ENCODE measurements around the gene IPO13.

Gene IPO13

GRCh38 chr1:43914576-43915525, 31.9 kb upstream of the IPO13 start:
- no peaks in the 10 kb centered on the region for H3K9me3 Mint-ChIP-seq
- no peak overlapping the region for H3K27ac Mint-ChIP-seq
- no peak overlapping the region for H3K4me3 Mint-ChIP-seq
- DNase-seq (no peak), ATAC-seq (no peak)
- H3K27me3 Mint-ChIP-seq: no peaks in the 10 kb centered on the region
- peaks cover 7% of the 10 kb centered on the region for H3K4me1 Mint-ChIP-seq

DNA sequence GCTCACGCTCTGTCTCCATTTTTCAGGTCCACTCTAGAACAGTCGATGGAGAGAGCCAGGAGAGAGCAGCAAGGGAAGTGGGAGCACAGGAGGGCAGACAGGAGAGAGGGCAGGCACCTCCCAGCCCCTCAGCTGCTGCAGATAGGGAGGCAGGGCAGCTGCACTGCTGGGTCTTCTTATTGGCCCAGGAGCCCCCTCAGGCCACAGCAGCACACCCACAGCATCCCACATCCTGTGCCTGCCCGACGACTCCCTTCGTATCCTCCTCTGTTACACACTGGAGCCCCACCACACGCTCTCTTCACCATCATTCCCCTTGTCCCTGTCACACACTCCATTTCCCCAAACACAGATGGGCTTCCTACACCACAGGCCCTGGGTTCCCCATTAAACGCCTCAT, 26.8 kb upstream of the IPO13 start:
- no peak overlapping the region for H3K4me3 Mint-ChIP-seq
- no peak overlapping the region for H3K27ac Mint-ChIP-seq
- H3K27me3 Mint-ChIP-seq: no peaks in the 10 kb centered on the region
- DNase-seq: no peak
- ATAC-seq: no peak
- peaks cover 13% of the 10 kb centered on the region for H3K4me1 Mint-ChIP-seq
- no peaks in the 10 kb centered on the region for H3K9me3 Mint-ChIP-seq

- Mint-ChIP-seq H3K9me3 (no peaks in the 10 kb centered on the region), H3K4me3 (no peak overlapping the region), H3K27me3 (no peaks in the 10 kb centered on the region), H3K27ac (peak overlapping the region in 1 of 2 donors; percentile 1), H3K4me1 (peaks cover 13% of the 10 kb centered on the region)
- DNase-seq: no peak
- no peak for ATAC-seq
These were observed 25.7 kb upstream of the IPO13 start for GRCh38 chr1:43921022-43921421.

DNA sequence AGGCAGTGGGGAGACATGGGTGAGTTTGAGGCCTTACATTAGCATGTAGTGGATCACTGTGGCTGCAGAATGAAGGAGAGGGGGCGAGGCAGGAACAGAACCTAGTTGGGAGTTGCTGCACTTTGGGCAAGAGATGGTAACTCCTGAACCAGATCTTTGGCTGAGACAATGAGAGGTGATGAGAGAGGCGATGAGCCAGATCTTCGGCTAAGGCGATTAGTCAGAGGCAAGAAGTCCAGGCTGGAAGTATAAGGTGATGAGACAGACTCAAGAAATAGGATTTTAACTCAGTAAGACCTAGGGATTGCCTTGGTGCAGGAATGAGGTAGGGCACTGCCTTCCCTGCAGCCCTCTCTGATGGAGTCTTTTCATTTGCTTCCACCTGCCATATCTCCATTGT, 22.2 kb upstream of the IPO13 start:
- DNase-seq (no peak), ATAC-seq (no peak)
- Mint-ChIP-seq H3K27me3 (no peaks in the 10 kb centered on the region), H3K4me1 (peaks cover 12% of the 10 kb centered on the region), H3K9me3 (no peaks in the 10 kb centered on the region), H3K4me3 (no peak overlapping the region), H3K27ac (no peak overlapping the region)

GRCh38 chr1:43925846-43926245, 20.9 kb upstream of the IPO13 start:
- Mint-ChIP-seq H3K27me3 (no peaks in the 10 kb centered on the region), H3K4me3 (no peak overlapping the region), H3K27ac (no peak overlapping the region), H3K4me1 (peaks cover 7% of the 10 kb centered on the region), H3K9me3 (no peaks in the 10 kb centered on the region)
- ATAC-seq (no peak), DNase-seq (no peak)

DNA sequence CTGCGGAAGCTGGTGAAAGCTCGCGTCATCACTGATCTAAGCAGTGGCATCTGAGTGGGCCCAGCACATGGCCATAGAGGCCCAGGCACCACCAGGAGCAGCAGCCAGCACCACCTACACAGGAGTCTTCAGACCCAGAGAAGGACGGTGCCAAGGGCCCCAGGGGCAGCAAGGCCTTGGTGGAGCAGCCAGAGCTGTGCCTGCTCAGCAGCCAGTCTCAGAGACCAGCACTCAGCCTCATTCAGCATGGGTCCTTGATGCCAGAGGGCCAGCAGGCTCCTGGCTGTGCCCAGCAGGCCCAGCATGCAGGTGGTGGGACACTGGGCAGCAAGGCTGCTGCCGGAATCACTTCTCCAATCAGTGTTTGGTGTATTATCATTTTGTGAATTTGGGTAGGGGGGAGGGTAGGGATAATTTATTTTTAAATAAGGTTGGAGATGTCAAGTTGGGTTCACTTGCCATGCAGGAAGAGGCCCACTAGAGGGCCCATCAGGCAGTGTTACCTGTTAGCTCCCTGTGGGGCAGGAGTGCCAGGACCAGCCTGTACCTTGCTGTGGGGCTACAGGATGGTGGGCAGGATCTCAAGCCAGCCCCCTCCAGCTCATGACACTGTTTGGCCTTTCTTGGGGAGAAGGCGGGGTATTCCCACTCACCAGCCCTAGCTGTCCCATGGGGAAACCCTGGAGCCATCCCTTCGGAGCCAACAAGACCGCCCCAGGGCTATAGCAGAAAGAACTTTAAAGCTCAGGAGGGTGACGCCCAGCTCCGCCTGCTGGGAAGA, 16.4 kb upstream of the IPO13 start:
- H3K27ac Mint-ChIP-seq: no peak overlapping the region
- H3K27me3 Mint-ChIP-seq: peaks cover 33% of the 10 kb centered on the region
- DNase-seq (peak in 1 of 2 donors; percentile 18), ATAC-seq (peak; percentile 39)
- peaks cover 29% of the 10 kb centered on the region for H3K4me1 Mint-ChIP-seq
- no peak overlapping the region for H3K4me3 Mint-ChIP-seq
- H3K9me3 Mint-ChIP-seq: no peaks in the 10 kb centered on the region

GRCh38 chr1:43930949-43931275, 15.8 kb upstream of the IPO13 start:
- Mint-ChIP-seq H3K4me3 (no peak overlapping the region), H3K27me3 (peaks cover 38% of the 10 kb centered on the region), H3K27ac (no peak overlapping the region), H3K9me3 (no peaks in the 10 kb centered on the region), H3K4me1 (peaks cover 34% of the 10 kb centered on the region)
- no peak for ATAC-seq
- no peak for DNase-seq

- peaks cover 39% of the 10 kb centered on the region for H3K4me1 Mint-ChIP-seq
These were observed 14.8 kb upstream of the IPO13 start for GRCh38 chr1:43931711-43932660.

DNA sequence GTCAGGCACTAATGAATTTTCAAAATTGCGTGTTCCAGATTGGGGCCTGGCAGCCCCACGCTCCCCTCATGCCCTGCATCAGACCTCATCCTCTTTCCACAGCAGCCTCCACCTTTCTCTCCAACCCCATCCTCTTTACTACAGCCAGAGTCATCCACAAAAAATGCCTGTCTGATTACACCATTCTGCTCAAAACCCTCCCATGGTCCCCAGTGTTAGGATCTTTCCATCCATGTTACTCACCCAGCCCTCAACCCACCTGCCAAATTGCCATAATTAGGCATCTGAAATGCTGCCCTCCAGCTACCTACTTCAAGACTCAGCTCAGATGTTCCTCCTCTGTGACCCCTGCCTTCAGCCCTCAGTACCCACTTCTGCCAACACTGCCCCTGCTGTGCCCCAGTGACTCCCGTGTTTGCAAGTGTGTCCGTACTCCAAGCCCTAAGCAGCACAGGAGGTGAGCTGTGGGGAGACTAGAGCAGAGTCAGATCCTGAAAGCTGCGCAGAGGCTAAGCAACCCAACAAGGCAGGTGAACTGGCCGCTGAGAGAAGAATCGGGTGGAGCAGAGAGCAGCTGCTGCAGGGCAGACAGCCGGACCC, 13.9 kb upstream of the IPO13 start:
- Mint-ChIP-seq H3K4me1 (peaks cover 39% of the 10 kb centered on the region), H3K27me3 (peaks cover 45% of the 10 kb centered on the region), H3K4me3 (peak overlapping the region in 1 of 2 donors; percentile 81), H3K9me3 (no peaks in the 10 kb centered on the region), H3K27ac (peak overlapping the region in 1 of 2 donors; percentile 1)
- ATAC-seq: no peak
- peak in 1 of 2 donors; percentile 7 for DNase-seq

More at GRCh38 chr1:43931711-43932660, 14.8 kb upstream of the IPO13 start:
- no peak for ATAC-seq
- Mint-ChIP-seq H3K27me3 (peaks cover 45% of the 10 kb centered on the region), H3K4me3 (no peak overlapping the region), H3K27ac (no peak overlapping the region), H3K9me3 (no peaks in the 10 kb centered on the region)
- no peak for DNase-seq

DNA sequence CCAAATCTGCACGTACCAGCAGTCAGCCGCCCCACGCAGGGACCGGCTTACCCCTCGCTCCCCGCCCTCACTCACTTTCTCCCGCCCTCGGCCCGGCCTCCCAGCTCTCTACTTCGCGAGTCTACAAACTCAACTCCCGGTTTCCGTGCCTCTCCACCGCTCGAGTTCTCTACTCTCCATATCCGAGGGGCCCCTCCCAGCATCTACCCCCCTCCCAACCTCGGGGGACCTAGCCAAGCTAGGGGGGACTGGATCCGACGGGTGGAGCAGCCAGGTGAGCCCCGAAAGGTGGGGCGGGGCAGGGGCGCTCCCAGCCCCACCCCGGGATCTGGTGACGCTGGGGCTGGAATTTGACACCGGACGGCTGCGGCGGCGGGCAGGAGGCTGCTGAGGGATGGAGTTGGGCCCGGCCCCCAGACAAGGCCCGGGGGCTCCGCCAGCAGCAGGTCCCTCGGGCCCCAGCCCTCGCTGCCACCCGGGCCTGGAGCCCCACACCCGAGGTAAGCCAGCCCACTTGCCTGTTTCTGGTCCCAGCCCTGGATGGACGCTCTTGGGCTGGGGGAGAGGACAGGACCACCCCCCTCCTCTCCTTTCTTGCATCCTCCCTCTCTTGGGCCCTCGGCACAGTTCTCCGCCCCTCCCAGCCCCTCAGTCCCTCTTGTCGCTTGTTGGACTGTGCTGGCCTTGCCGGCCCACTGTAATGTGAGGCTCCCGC, 13.2 kb upstream of the IPO13 start, which contains the start of gene ARTN:
Gene ARTN (plus strand): TSS at position 416 of the 715 bp plus-strand sequence. CDS start 1,856 bp downstream, outside the sequence.
- no peaks in the 10 kb centered on the region for H3K9me3 Mint-ChIP-seq
- ATAC-seq: no peak
- peak within 1 kb of the TSS; percentile 24 to 43 for H3K27ac Mint-ChIP-seq
- peaks cover 45% of the 10 kb centered on the region for H3K27me3 Mint-ChIP-seq
- peak within 1 kb of the TSS; percentile 53 to 81 for H3K4me3 Mint-ChIP-seq
- DNase-seq: peak in 1 of 2 donors; percentile 12
- H3K4me1 Mint-ChIP-seq: peaks cover 39% of the 10 kb centered on the region

- Mint-ChIP-seq H3K27me3 (peaks cover 45% of the 10 kb centered on the region), H3K27ac (peak overlapping the region; percentile 24 to 43), H3K9me3 (no peaks in the 10 kb centered on the region), H3K4me1 (peaks cover 38% of the 10 kb centered on the region), H3K4me3 (peak overlapping the region; percentile 53 to 81)
- ATAC-seq (peak; percentile 67), DNase-seq (peak; percentile 64 to 65)
These were observed 12.4 kb upstream of the IPO13 start for GRCh38 chr1:43934101-43934985.

GRCh38 chr1:43934986-43935324, 11.8 kb upstream of the IPO13 start:
- peaks cover 45% of the 10 kb centered on the region for H3K27me3 Mint-ChIP-seq
- DNase-seq (no peak), ATAC-seq (no peak)
- peak overlapping the region in 1 of 2 donors; percentile 36 for H3K27ac Mint-ChIP-seq
- H3K9me3 Mint-ChIP-seq: no peaks in the 10 kb centered on the region
- H3K4me3 Mint-ChIP-seq: peak overlapping the region in 1 of 2 donors; percentile 81
- H3K4me1 Mint-ChIP-seq: peaks cover 32% of the 10 kb centered on the region

DNA sequence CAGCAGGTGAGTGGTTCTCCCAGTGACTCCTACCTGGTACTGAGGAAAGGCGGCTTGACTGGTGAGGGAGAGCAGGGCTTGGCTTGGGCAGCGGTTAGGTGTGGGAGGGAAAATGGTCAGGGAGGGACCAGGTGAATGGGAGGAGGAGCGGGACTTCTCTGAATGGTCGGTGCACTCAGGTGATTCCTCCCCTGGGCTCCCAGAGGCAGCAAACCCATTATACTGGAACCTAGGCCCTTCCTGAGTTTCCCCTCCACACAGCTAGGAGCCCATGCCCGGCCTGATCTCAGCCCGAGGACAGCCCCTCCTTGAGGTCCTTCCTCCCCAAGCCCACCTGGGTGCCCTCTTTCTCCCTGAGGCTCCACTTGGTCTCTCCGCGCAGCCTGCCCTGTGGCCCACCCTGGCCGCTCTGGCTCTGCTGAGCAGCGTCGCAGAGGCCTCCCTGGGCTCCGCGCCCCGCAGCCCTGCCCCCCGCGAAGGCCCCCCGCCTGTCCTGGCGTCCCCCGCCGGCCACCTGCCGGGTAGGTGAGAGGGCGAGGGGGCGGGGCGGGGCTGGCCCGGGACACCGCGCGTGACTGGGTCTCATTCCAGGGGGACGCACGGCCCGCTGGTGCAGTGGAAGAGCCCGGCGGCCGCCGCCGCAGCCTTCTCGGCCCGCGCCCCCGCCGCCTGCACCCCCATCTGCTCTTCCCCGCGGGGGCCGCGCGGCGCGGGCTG, 10.9 kb upstream of the IPO13 start:
- no peak for DNase-seq
- Mint-ChIP-seq H3K27ac (peak overlapping the region in 1 of 2 donors; percentile 64), H3K4me1 (peaks cover 32% of the 10 kb centered on the region), H3K9me3 (no peaks in the 10 kb centered on the region), H3K27me3 (peaks cover 45% of the 10 kb centered on the region), H3K4me3 (peak overlapping the region; percentile 11 to 55)
- peak; percentile 1 for ATAC-seq
